HG03558 (cell line): Measurements from ENCODE around the gene SMIM8.
"Not testable (repeated sequence)": the region's sequence is repeated elsewhere in the genome, so short reads cannot be mapped to it uniquely, and the experiment has no call there.

ENCODE experiments used
- ATAC-seq: cut with Tn5 transposase; IDR thresholded peaks from one replicate; pipeline ENCODE4 v1.9.1; 2021; ENCODE audit warnings: moderate number of reproducible peaks; ENCODE audit not compliant: unreplicated experiment; ENCODE audit errors: extremely low read depth

SMIM8 gene, protein sequence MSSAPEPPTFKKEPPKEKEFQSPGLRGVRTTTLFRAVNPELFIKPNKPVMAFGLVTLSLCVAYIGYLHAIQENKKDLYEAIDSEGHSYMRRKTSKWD

DNA sequence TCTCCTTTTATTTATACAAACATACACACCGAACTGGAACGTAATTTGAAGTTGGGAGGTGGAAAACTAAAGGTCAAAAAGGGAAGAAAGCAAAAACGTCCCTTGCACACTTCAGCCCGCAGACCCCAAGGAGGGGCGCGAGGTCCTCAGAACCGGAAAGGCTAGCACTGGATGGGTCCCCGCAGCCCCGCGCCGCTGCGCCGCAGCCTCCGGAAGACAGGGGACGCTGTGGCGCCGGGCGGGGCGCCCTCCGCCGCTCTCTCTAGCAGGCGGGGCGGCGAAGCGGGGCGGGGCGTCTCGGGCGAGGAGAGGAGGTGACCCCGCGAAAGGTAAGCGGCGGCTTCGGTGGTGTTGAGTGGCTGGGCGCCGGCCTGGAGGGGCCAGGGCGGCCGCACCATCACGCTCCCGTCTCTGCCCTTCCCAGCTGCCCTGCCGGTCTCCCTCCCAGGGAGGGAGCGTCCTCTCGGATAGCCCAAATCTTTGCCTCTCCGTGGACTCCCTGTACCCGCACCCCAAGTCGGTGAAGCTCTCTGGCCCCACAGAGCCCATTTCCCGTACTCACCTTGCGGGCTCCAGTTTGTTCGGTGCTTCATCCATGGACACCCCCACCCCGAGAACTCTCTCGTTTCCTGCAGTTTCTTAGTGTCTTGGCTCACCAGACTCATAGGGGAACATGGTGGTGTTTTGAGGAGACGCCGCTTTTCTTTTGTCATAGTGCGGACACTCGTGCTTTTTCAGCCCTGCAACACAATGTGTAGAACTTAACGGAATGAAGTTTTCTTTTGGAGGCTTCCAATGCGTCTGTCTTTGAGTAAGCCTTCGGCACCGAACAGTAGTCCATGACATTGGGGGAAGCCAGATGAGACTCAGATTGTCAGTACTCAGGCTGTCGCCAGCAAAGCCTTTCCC, at the start of gene SMIM8:
Gene SMIM8, plus strand, starts transcription at position 285 of the 909 bp plus-strand sequence. CDS start 14,444 bp downstream, outside the sequence.
- peak; percentile 98 for ATAC-seq

DNA sequence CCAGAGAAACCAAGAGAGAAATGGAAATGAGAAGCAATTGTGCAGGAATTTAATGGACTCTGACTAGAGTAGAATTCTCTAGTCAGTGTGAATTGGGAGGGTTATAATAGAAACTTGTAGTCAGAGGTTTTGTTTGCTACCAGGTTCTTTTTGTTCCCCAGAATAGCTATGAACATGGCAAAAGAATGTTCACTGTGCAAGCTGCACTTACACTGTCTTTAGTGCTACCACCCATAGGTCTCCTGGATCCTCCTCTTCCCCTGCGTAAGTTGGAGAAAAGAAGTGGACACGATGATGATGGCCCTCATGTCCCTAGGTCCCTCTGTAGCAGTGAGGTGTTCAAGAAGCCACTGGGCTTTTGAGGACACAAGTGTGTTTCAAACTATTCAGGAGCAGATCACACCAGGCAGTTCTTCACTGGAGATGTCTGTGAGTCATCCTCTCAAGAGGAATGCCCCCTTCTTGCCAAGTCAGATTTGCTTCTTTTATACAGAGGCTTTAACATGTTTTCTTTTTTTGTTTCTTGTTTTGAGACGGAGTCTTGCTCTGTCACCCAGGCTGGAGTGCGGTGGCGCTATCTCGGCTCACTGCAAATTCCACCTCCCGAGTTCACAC, 47.6 kb upstream of the SMIM8 start:
- ATAC-seq = no peak

DNA sequence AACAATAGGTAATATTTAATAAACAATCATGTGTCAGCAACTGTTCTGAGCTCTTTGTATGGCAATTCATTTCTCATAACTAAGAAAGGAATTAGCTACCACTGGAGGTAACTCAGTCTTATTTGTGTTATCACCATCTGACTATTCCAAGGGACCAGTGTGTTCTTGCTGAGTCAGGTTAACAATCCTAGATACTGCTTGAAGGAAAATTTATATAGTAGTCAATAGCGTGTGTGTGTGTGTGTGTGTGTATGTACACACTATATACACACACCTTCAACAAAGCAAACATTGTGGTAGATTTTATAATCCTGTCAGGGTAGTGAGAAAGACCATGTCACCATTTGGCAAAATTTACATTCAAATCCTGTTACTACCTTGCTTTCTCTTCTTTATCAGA, 45.8 kb upstream of the SMIM8 start:
- ATAC-seq = no peak

GRCh38 chr6:87277123-87277522, 45.3 kb upstream of the SMIM8 start:
- no peak for ATAC-seq

GRCh38 chr6:87279196-87279595, 43.2 kb upstream of the SMIM8 start:
- no peak for ATAC-seq

- no peak for ATAC-seq
Observed at GRCh38 chr6:87281426-87281825, 41.0 kb upstream of the SMIM8 start.

DNA sequence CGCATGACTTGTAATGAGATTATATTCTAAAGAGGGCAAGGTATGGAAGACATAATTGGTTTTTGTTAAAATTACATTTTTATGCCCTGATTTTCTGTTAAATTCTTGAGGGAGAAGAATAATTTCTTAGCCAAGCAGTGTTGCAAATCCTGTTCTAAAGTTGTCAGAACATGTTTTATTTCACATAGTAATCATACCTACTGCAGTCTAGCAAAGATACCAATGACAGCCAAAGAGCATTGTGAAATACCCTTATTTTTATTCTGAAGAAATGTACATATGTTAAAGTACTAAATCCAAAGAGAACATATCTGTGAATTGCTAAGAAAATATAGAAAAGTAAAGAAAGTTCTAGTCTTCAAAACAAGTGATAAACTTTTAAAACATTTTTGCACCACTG, 39.6 kb upstream of the SMIM8 start:
- no peak for ATAC-seq

GRCh38 chr6:87283461-87283860, 38.9 kb upstream of the SMIM8 start:
- no peak for ATAC-seq

DNA sequence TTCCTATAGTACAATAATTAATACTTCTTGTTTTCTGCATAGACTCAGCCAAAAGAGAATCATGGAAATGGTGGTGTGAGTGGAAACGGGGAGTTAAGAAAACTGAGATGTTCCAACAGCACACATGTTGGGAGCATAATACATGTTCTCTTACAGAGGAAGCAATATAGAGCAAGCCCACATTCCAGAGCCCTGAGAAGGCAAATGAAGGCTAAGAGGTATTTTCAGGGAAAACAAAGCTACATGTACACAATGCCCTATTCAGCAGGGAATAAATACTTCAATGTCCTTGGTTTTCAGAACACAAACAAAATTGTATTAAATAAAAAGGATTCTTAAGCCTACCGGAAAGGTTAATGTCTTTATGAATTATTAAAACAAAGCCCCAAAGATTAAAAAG, 35.1 kb upstream of the SMIM8 start:
- ATAC-seq = no peak

GRCh38 chr6:87289571-87289970, 32.8 kb upstream of the SMIM8 start:
- ATAC-seq = no peak

- ATAC-seq = no peak
Observed at GRCh38 chr6:87291883-87292282, 30.5 kb upstream of the SMIM8 start.

DNA sequence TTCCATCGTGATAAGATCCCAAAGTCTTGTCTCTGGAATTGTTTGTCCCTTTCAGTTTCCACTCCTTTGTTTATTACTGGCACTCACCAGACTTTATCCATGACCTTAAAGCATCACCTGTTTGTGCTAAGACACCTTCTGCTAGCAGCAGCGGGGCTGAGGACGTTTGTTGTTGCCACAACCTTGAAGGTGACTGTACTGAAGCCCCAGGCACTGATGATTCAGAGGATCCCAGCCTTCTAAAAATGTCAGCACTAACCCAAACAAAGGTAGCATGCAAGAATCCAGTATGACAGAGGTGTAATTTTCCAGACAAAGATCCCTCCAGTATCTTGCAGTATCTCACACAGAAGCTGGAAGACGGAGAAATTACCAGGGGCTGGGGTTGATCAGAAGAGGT, 28.9 kb upstream of the SMIM8 start:
- ATAC-seq = no peak

GRCh38 chr6:87297119-87297518, 25.3 kb upstream of the SMIM8 start:
- ATAC-seq = no peak

GRCh38 chr6:87301277-87301676, 21.1 kb upstream of the SMIM8 start:
- not testable (repeated sequence) for ATAC-seq

GRCh38 chr6:87308970-87309369, 13.4 kb upstream of the SMIM8 start:
- no peak for ATAC-seq

- no peak for ATAC-seq
Observed at GRCh38 chr6:87312860-87313259, 9.5 kb upstream of the SMIM8 start.

- ATAC-seq = no peak
Observed at GRCh38 chr6:87315071-87315470, 7.3 kb upstream of the SMIM8 start.

- no peak for ATAC-seq
Observed at GRCh38 chr6:87319271-87319987, 3.0 kb upstream of the SMIM8 start.

DNA sequence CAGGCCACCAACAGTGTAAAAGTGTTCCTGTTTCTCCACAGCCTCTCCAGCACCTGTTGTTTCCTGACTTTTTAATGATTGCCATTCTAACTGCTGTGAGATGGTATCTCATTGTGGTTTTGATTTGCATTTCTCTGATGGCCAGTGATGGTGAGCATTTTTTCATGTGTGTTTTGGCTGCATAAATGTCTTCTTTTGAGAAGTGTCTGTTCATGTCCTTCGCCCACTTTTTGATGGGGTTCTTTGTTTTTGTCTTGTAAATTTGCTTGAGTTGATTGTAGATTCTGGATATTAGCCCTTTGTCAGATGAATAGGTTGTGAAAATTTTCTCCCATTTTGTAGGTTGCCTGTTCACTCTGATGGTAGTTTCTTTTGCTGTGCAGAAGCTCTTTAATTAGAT, 1.5 kb downstream of the SMIM8 start:
- not testable (repeated sequence) for ATAC-seq

DNA sequence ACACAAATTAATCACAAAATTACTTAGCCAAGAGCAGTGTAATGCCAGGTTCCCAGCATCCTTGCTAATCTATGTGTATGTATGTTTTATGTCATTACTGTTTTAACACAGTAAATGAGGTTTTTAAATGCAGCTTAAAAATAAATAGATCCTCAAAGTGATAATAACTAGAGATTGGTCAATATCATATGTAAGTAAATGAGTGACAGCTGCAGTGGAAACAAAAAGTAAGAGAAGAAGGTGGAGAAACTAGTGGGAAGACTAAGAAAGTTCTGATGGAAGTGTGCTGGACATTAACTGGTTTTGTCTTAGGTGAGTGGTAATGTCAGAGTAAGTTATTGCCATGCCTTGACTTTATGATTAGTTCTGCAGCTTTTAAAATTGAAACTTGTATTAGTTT, 8.6 kb downstream of the SMIM8 start:
- ATAC-seq = no peak

- ATAC-seq = no peak
Observed at GRCh38 chr6:87333033-87333432, 10.6 kb downstream of the SMIM8 start.
